Measurements from ENCODE around the gene LMX1B.

LMX1B gene

GRCh38 chr9:126661521-126662251, 48.0 kb downstream of the LMX1B start:
- peaks cover 17% of the 10 kb centered on the region for H3K4me1 ChIP-seq (ENCODE audit: control insufficient read depth, insufficient read depth, low read length)
- H3K9me3 ChIP-seq (ENCODE audit: control insufficient read depth in 2 of 2, low read length in 2 of 2), result no peaks in the 10 kb centered on the region
- H3K27ac ChIP-seq (ENCODE audit: low read length), result no peak overlapping the region
- H3K4me3 ChIP-seq (ENCODE audit: low read length in 2 of 2), result no peak overlapping the region
- no peaks in the 10 kb centered on the region for H3K36me3 ChIP-seq (ENCODE audit: control insufficient read depth in 2 of 2, insufficient read depth in 2 of 2, low read length in 2 of 2)
- H3K9ac ChIP-seq (ENCODE audit: low read length in 2 of 2), result no peak overlapping the region
- peaks cover 31 to 40% of the 10 kb centered on the region in 2 donors for H3K27me3 ChIP-seq (ENCODE audit: control insufficient read depth in 1 of 2, insufficient read depth in 2 of 2, low read length in 2 of 2)

DNA sequence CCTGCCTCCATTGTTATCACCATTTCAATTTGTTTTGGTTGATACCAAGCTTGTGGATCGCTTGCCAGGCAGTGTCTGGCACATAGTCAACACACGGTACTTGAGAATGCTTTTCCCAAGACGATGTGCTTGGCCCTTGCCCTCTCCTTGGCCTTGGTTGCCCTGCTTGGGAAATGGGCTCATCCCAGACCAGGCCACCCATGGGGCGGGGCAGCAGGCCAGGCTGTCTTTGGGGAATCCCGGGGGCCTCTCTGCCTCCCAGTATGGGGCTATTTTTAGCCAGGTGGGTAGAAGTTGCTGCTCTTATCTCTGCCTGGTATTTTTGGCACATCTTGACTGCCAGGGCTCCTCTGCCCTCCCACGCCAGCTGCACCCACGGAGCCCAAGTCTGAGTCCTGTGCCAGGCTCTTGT, 49.9 kb downstream of the LMX1B start:
- H3K4me1 ChIP-seq (ENCODE audit: control insufficient read depth, insufficient read depth, low read length), result peaks cover 17% of the 10 kb centered on the region
- no peaks in the 10 kb centered on the region for H3K36me3 ChIP-seq (ENCODE audit: control insufficient read depth in 2 of 2, insufficient read depth in 2 of 2, low read length in 2 of 2)
- no peak overlapping the region for H3K4me3 ChIP-seq (ENCODE audit: low read length in 2 of 2)
- H3K9ac ChIP-seq (ENCODE audit: low read length in 2 of 2), result no peak overlapping the region
- H3K27me3 ChIP-seq (ENCODE audit: control insufficient read depth in 1 of 2, insufficient read depth in 2 of 2, low read length in 2 of 2), result peaks cover 28 to 43% of the 10 kb centered on the region in 2 donors
- no peaks in the 10 kb centered on the region for H3K9me3 ChIP-seq (ENCODE audit: control insufficient read depth in 2 of 2, low read length in 2 of 2)
- no peak overlapping the region for H3K27ac ChIP-seq (ENCODE audit: low read length)

DNA sequence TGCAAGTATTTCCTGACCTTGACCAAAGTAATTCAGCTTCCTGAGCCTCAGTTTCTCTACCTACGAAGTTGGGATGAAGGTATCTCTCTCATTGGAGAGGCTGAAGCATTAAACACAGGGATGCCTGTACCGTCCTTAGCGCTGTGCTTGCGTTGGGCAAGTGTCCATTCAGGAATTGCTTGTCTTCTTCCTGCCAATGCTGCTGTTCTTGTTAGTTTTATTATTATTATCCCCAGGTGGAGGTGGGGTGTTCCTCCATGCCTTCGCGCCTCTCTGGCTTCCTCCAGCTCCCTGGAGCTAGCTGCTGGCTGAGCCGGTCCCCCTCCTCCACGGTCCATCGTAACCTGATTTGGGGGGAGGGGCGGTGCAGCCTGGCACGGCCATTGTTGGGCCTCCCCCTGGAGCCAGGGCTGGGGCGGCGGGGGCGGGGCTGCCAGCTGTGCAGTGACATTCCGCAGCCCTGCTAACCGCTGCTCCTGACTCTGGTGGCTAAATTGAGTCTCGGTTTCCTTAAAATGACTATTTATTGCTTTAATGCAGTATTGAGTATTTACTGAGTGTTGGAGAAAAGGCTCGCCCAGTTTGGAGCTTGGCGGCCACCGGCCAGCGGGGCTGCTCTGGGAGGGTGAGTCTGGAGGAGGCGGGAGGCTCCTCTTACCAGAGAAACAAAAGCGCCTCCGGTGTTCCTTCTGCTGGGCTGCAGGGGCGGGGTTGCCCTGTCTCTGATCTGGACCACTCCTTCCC, 51.3 kb downstream of the LMX1B start:
- no peaks in the 10 kb centered on the region for H3K9me3 ChIP-seq (ENCODE audit: control insufficient read depth in 2 of 2, low read length in 2 of 2)
- H3K27ac ChIP-seq (ENCODE audit: low read length), result no peak overlapping the region
- H3K36me3 ChIP-seq (ENCODE audit: control insufficient read depth in 2 of 2, insufficient read depth in 2 of 2, low read length in 2 of 2), result no peaks in the 10 kb centered on the region
- no peak overlapping the region for H3K9ac ChIP-seq (ENCODE audit: low read length in 2 of 2)
- peaks cover 17% of the 10 kb centered on the region for H3K4me1 ChIP-seq (ENCODE audit: control insufficient read depth, insufficient read depth, low read length)
- peak overlapping the region in 1 of 2 donors; percentile 40 for H3K4me3 ChIP-seq (ENCODE audit: low read length in 2 of 2)
- peaks cover 29 to 51% of the 10 kb centered on the region in 2 donors for H3K27me3 ChIP-seq (ENCODE audit: control insufficient read depth in 1 of 2, insufficient read depth in 2 of 2, low read length in 2 of 2)

- H3K27me3 ChIP-seq (ENCODE audit: control insufficient read depth in 1 of 2, insufficient read depth in 2 of 2, low read length in 2 of 2), result peaks cover 33 to 56% of the 10 kb centered on the region in 2 donors
- H3K9me3 ChIP-seq (ENCODE audit: control insufficient read depth in 2 of 2, low read length in 2 of 2), result no peaks in the 10 kb centered on the region
- H3K36me3 ChIP-seq (ENCODE audit: control insufficient read depth in 2 of 2, insufficient read depth in 2 of 2, low read length in 2 of 2), result no peaks in the 10 kb centered on the region
- peaks cover 17% of the 10 kb centered on the region for H3K4me1 ChIP-seq (ENCODE audit: control insufficient read depth, insufficient read depth, low read length)
- no peak overlapping the region for H3K9ac ChIP-seq (ENCODE audit: low read length in 2 of 2)
- no peak overlapping the region for H3K27ac ChIP-seq (ENCODE audit: low read length)
- no peak overlapping the region for H3K4me3 ChIP-seq (ENCODE audit: low read length in 2 of 2)
These were observed 51.9 kb downstream of the LMX1B start for GRCh38 chr9:126665644-126666035.

DNA sequence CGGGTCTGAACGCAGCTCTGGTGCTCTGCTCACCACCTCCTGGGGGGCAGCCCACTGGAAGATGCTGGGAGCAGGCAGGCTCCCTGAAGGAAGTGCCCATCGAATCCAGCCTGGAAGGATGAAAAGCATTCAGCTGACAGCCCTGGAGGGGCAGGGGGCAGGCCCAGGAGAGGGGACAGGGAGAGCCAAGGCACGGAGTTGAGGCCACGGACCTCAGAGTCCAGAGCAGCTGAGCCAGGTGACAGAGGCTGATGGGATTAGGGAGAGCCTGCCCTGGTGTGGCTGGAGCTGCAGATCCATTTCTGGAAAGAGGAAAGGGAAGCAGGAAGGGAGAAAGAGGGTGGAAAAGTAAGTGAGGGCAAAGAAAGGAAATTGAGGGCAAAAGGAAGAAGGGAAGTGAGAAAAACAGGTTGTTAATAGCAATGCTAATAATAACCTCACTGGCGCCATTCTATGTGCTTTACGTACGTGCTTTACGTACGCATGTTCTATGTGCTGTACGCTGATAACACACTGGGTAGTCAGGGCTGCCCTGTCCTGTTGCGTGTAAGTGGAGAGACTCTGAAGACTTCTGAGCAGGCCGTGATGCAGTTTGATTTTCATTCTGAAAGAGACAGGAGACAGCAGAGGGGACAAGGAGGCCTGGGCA, 52.6 kb downstream of the LMX1B start:
- Histone ChIP-seq H3K27me3 (ENCODE audit: control insufficient read depth in 1 of 2, insufficient read depth in 2 of 2, low read length in 2 of 2) (peaks cover 29 to 58% of the 10 kb centered on the region in 2 donors), H3K4me1 (ENCODE audit: control insufficient read depth, insufficient read depth, low read length) (peaks cover 19% of the 10 kb centered on the region), H3K36me3 (ENCODE audit: control insufficient read depth in 2 of 2, insufficient read depth in 2 of 2, low read length in 2 of 2) (no peaks in the 10 kb centered on the region), H3K4me3 (ENCODE audit: low read length in 2 of 2) (no peak overlapping the region), H3K9ac (ENCODE audit: low read length in 2 of 2) (no peak overlapping the region), H3K27ac (ENCODE audit: low read length) (no peak overlapping the region), H3K9me3 (ENCODE audit: control insufficient read depth in 2 of 2, low read length in 2 of 2) (no peaks in the 10 kb centered on the region)

DNA sequence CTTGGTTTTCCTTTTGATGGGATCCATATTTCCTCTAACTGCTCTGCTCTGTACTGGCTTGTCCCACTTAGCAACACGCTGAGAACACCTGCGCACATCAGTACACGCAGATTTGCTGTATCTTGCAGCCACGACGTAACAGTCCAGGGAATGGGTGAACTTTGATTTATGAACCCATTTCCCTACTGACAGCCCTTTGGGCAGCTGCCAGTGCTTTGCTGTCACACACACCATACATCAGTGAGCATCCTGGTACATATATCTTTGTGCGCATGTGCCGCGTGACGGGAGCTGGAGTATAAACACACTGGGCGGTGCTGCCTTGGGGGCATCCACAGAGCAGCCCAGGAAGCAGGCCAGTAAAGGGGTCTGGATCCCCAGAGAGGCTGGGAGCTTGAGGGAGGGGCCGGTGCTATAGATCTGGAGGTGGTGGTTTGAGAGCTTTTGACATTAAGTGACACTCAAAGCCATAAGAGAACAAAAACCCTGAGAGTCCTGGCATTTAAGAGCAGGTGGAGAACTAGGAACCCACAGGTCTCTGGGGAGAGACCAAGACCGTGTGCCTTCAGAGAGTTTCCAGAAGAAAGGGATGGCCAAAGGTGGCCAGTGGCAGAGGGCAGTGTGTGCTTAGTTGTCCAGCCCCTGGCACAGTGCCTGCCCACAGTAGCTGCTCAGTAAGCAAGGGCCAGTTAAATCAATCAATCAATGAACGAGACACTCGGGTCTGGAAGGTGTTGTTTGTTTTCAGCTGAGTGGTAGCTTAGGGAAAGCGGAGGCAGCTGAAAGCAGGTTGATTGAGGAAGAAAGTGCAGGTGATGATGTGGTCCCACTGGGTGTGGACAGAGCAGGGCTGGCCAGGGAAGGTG, 53.7 kb downstream of the LMX1B start:
- peaks cover 21% of the 10 kb centered on the region for H3K4me1 ChIP-seq (ENCODE audit: control insufficient read depth, insufficient read depth, low read length)
- peaks cover 34 to 55% of the 10 kb centered on the region in 2 donors for H3K27me3 ChIP-seq (ENCODE audit: control insufficient read depth in 1 of 2, insufficient read depth in 2 of 2, low read length in 2 of 2)

DNA sequence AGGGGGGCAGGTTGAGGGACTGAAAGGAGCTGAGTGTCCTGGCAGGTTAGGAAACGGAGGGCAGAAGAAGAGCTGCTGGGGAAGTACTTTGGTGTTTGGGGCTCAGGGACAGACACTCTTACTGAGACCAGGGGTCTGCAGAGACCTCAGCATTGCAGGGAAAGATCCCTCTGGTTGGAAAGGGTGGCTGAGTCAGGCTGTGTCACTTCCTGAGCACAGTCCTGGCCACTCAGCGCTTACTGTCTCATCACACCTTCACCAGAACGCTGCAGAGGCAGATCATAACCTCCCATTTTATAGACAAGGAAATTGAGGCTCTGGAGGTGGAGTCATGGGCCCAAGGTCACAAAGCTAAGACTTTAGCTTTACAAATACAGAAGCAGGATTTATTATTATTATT, 54.3 kb downstream of the LMX1B start:
- Histone ChIP-seq H3K4me1 (ENCODE audit: control insufficient read depth, insufficient read depth, low read length) (peaks cover 18% of the 10 kb centered on the region), H3K9me3 (ENCODE audit: control insufficient read depth in 2 of 2, low read length in 2 of 2) (no peaks in the 10 kb centered on the region), H3K27me3 (ENCODE audit: control insufficient read depth in 1 of 2, insufficient read depth in 2 of 2, low read length in 2 of 2) (peaks cover 40 to 56% of the 10 kb centered on the region in 2 donors), H3K36me3 (ENCODE audit: control insufficient read depth in 2 of 2, insufficient read depth in 2 of 2, low read length in 2 of 2) (no peaks in the 10 kb centered on the region), H3K27ac (ENCODE audit: low read length) (no peak overlapping the region), H3K4me3 (ENCODE audit: low read length in 2 of 2) (no peak overlapping the region), H3K9ac (ENCODE audit: low read length in 2 of 2) (no peak overlapping the region)

More for the DNA sequence above, 53.7 kb downstream of the LMX1B start:
- no peak overlapping the region for H3K4me3 ChIP-seq (ENCODE audit: low read length in 2 of 2)
- H3K9me3 ChIP-seq (ENCODE audit: control insufficient read depth in 2 of 2, low read length in 2 of 2), result no peaks in the 10 kb centered on the region
- no peak overlapping the region for H3K27ac ChIP-seq (ENCODE audit: low read length)
- H3K36me3 ChIP-seq (ENCODE audit: control insufficient read depth in 2 of 2, insufficient read depth in 2 of 2, low read length in 2 of 2), result no peaks in the 10 kb centered on the region
- no peak overlapping the region for H3K9ac ChIP-seq (ENCODE audit: low read length in 2 of 2)

GRCh38 chr9:126669108-126669507, 55.4 kb downstream of the LMX1B start:
- Histone ChIP-seq H3K4me3 (ENCODE audit: low read length in 2 of 2) (no peak overlapping the region), H3K27me3 (ENCODE audit: control insufficient read depth in 1 of 2, insufficient read depth in 2 of 2, low read length in 2 of 2) (peaks cover 44 to 59% of the 10 kb centered on the region in 2 donors), H3K27ac (ENCODE audit: low read length) (no peak overlapping the region), H3K9me3 (ENCODE audit: control insufficient read depth in 2 of 2, low read length in 2 of 2) (no peaks in the 10 kb centered on the region), H3K4me1 (ENCODE audit: control insufficient read depth, insufficient read depth, low read length) (peaks cover 10% of the 10 kb centered on the region), H3K9ac (ENCODE audit: low read length in 2 of 2) (no peak overlapping the region), H3K36me3 (ENCODE audit: control insufficient read depth in 2 of 2, insufficient read depth in 2 of 2, low read length in 2 of 2) (no peaks in the 10 kb centered on the region)

DNA sequence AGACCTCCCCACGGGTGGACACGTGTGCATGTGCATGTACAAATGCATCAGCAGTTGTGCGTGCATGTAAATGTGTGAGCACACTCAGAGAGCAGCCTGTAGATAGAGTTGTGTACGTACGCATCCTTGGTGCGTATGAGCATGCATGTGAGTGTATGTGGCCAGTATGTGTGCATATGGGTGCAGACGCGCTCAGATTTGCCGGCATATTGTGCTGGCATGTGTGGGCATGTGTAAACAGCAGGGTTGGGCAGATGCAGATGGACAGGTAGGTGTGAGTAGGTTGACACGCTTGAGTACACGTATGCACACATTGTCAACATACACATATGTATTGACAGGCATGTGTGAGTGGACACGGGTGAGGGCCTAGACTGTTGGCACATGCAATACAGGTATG, 56.5 kb downstream of the LMX1B start:
- H3K9me3 ChIP-seq (ENCODE audit: control insufficient read depth in 2 of 2, low read length in 2 of 2), result no peaks in the 10 kb centered on the region
- no peaks in the 10 kb centered on the region for H3K36me3 ChIP-seq (ENCODE audit: control insufficient read depth in 2 of 2, insufficient read depth in 2 of 2, low read length in 2 of 2)
- no peak overlapping the region for H3K4me3 ChIP-seq (ENCODE audit: low read length in 2 of 2)
- no peak overlapping the region for H3K9ac ChIP-seq (ENCODE audit: low read length in 2 of 2)
- H3K4me1 ChIP-seq (ENCODE audit: control insufficient read depth, insufficient read depth, low read length), result peaks cover 8% of the 10 kb centered on the region
- peaks cover 52 to 58% of the 10 kb centered on the region in 2 donors for H3K27me3 ChIP-seq (ENCODE audit: control insufficient read depth in 1 of 2, insufficient read depth in 2 of 2, low read length in 2 of 2)
- no peak overlapping the region for H3K27ac ChIP-seq (ENCODE audit: low read length)

- H3K27me3 ChIP-seq (ENCODE audit: control insufficient read depth in 1 of 2, insufficient read depth in 2 of 2, low read length in 2 of 2), result peaks cover 50 to 56% of the 10 kb centered on the region in 2 donors
- H3K27ac ChIP-seq (ENCODE audit: low read length), result no peak overlapping the region
These were observed 57.7 kb downstream of the LMX1B start for GRCh38 chr9:126671381-126671831.

More at GRCh38 chr9:126671381-126671831, 57.7 kb downstream of the LMX1B start:
- Histone ChIP-seq H3K9me3 (ENCODE audit: control insufficient read depth in 2 of 2, low read length in 2 of 2) (no peaks in the 10 kb centered on the region), H3K9ac (ENCODE audit: low read length in 2 of 2) (no peak overlapping the region), H3K36me3 (ENCODE audit: control insufficient read depth in 2 of 2, insufficient read depth in 2 of 2, low read length in 2 of 2) (no peaks in the 10 kb centered on the region), H3K4me1 (ENCODE audit: control insufficient read depth, insufficient read depth, low read length) (peaks cover 4% of the 10 kb centered on the region), H3K4me3 (ENCODE audit: low read length in 2 of 2) (no peak overlapping the region)
